H1 (cell line): Measurements from ENCODE around the gene CDK5R2. TPM values are rescaled to one million over a fixed set of nuclear protein-coding genes. Genes with fewer than 3 reads are reported as not detected.
A peak's percentile ranks its signal among the peaks of the same experiment; 100 is the strongest.

Source experiments
- CTCF ChIP-seq, 3 experiments: IDR thresholded peaks; 1 replicate in 2 of 3; 2 replicates in 1 of 3; pipeline versions ENCODE4 v1.5.1 to v1.6.1; 2011; ENCODE audit warnings: low read length in 3 of 3, mild to moderate bottlenecking in 3 of 3, inconsistent platforms in 2 of 3, low read depth in 1 of 3, moderate library complexity in 1 of 3; ENCODE audit not compliant: insufficient read depth in 1 of 3; ENCODE audit errors: control extremely low read depth in 1 of 3
- E2F6 ChIP-seq: IDR thresholded peaks from 2 replicates; pipeline ENCODE4 v1.6.1; 2012; ENCODE audit warnings: inconsistent platforms
- EP300 ChIP-seq, 2 experiments: IDR thresholded peaks; 1 replicate in 1 of 2; 2 replicates in 1 of 2; pipeline ENCODE4 v1.6.1; 2011 to 2012; ENCODE audit warnings: low read depth in 2 of 2, low read length in 2 of 2, mild to moderate bottlenecking in 2 of 2, borderline replicate concordance in 1 of 2, inconsistent platforms in 1 of 2, moderate library complexity in 1 of 2
- EZH2 ChIP-seq: fragments of 200-600 bp; sonication (generic); IDR thresholded peaks from 2 replicates; pipeline ENCODE4 v1.7.1; 2012; ENCODE audit warnings: low read depth, mild to moderate bottlenecking, moderate library complexity, low read length, inconsistent platforms; ENCODE audit not compliant: severe bottlenecking
- GABPA ChIP-seq: IDR thresholded peaks from 2 replicates; pipeline ENCODE4 v1.6.1; 2011; ENCODE audit warnings: mild to moderate bottlenecking, low read length, moderate library complexity, borderline replicate concordance; ENCODE audit not compliant: insufficient read depth
- NANOG ChIP-seq: IDR thresholded peaks from 2 replicates; pipeline ENCODE4 v1.6.1; 2011; ENCODE audit warnings: low read length, low read depth, mild to moderate bottlenecking, inconsistent platforms; ENCODE audit not compliant: insufficient read depth, poor library complexity, severe bottlenecking
- POU5F1 ChIP-seq: IDR thresholded peaks from 2 replicates; pipeline ENCODE4 v1.6.1; 2011; ENCODE audit warnings: low read depth, mild to moderate bottlenecking, low read length, moderate library complexity
- RNF2 ChIP-seq: fragments of 200-900, 300-1000 bp; sonication (generic); IDR thresholded peaks from 2 replicates; pipeline ENCODE4 v1.7.1; 2016; ENCODE audit warnings: borderline replicate concordance, low read depth, mild to moderate bottlenecking, antibody characterized with exemption, low read length; ENCODE audit not compliant: poor library complexity, severe bottlenecking; ENCODE audit errors: missing control alignments
- SRF ChIP-seq: IDR thresholded peaks from 2 replicates; pipeline ENCODE4 v1.6.1; 2011; ENCODE audit warnings: mild to moderate bottlenecking, low read depth, low read length, moderate library complexity
- SUZ12 ChIP-seq: fragments of 200-600 bp; sonication (generic); IDR thresholded peaks from 2 replicates; pipeline ENCODE4 v1.6.1; 2012; ENCODE audit warnings: mild to moderate bottlenecking, inconsistent platforms, low read length, moderate library complexity, mixed read lengths
- TBP ChIP-seq: IDR thresholded peaks from 2 replicates; pipeline ENCODE4 v1.6.1; 2011; ENCODE audit warnings: low read depth, low read length, improper control_type of control experiment
- USF2 ChIP-seq: IDR thresholded peaks from 2 replicates; pipeline ENCODE4 v1.6.1; 2011; ENCODE audit warnings: low read length, improper control_type of control experiment
- polyA plus RNA-seq, 7 experiments: library from polyadenylated mRNA; depleted of rRNA in 3 of 7; stranded (reverse) in 5 of 7; unstranded in 2 of 7; fragments of >200 nt in 5 of 7; fragments of 200-250 nt in 2 of 7; gene quantifications; 1 replicate in 5 of 7; 2 replicates in 1 of 7; 4 replicates in 1 of 7; pipeline versions ENCODE4 v1.2.1 to v1.2.3, GENCODE V29; 2011 to 2013; ENCODE audit warnings: missing spikeins in 2 of 7, mixed read lengths in 2 of 7
- total RNA-seq: library from RNA; stranded (reverse); fragmentation: NEBNext Ultra II Directional; extraction: Animal tissue kit (Norgen Biotek cat#: 25700); gene quantifications from 2 replicates; pipeline ENCODE4 v1.2.1, GENCODE V29; 2021
- TF ChIP-seq, protein P1 (sequence below): IDR thresholded peaks from 2 replicates; pipeline ENCODE4 v1.6.1; 2012; ENCODE audit warnings: low read length, inconsistent platforms

The CDK5R2 gene
- total and polyA plus RNA-seq, 2 of the 8 experiments (the other 6 are each of a cell fraction or from before 2014, with no cell fraction given) = 0.14 TPM; not detected in 1

- TF ChIP-seq CTCF (IDR thresholded peaks at IDR 0.05; ENCODE audit: control extremely low read depth in 1 of 3, insufficient read depth in 1 of 3, low read depth in 1 of 3, low read length in 3 of 3) (no peak), TBP (no peak), POU5F1 (no peak), E2F6 (no peak), EP300 (IDR thresholded peaks at IDR 0.05; ENCODE audit: borderline replicate concordance in 1 of 2, low read depth in 2 of 2, low read length in 2 of 2) (no peak), RNF2 (peak; percentile 61), GABPA (no peak), EZH2 (peak; percentile 99), USF2 (no peak), SRF (no peak), NANOG (no peak), SUZ12 (peak; percentile 99)
- TF ChIP-seq, protein P1, sequence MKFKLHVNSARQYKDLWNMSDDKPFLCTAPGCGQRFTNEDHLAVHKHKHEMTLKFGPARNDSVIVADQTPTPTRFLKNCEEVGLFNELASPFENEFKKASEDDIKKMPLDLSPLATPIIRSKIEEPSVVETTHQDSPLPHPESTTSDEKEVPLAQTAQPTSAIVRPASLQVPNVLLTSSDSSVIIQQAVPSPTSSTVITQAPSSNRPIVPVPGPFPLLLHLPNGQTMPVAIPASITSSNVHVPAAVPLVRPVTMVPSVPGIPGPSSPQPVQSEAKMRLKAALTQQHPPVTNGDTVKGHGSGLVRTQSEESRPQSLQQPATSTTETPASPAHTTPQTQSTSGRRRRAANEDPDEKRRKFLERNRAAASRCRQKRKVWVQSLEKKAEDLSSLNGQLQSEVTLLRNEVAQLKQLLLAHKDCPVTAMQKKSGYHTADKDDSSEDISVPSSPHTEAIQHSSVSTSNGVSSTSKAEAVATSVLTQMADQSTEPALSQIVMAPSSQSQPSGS = no peak
Measured at GRCh38 chr2:218960309-218961165, 1.1 kb downstream of the CDK5R2 start (continued).
